NCI-H510A (cell line): ENCODE measurements around the gene PTPRT.
"Not testable (repeated sequence)": the region's sequence is repeated elsewhere in the genome, so short reads cannot be mapped to it uniquely, and the experiment has no call there.

ENCODE experiments used
- DNase-seq: peaks from one replicate; lab custom pipeline; 2025; lab: John Stamatoyannopoulos, UW

PTPRT gene

GRCh38 chr20:43187476-43188233 is 2.1 kb downstream of the PTPRT start:
- no peak for DNase-seq

DNA sequence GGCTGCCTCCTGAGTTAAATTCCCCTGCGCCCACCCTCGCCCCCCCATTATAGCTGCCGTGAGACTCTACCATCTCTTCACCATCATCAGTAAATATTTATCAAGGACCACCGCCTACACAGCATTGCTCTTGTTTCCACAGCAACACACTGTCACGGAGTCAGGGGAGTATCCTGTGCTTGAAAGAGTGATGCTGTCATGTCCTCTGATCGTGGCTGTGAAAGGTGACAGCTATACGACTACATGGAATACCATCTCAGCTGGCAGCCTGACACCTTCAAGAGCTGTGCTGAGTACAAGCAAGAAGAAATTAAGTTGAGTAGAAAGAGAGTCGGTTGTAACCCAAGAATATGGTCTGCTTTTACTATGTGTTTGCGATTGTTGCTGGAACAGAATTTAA is 3.4 kb downstream of the PTPRT start:
- DNase-seq, result no peak

DNA sequence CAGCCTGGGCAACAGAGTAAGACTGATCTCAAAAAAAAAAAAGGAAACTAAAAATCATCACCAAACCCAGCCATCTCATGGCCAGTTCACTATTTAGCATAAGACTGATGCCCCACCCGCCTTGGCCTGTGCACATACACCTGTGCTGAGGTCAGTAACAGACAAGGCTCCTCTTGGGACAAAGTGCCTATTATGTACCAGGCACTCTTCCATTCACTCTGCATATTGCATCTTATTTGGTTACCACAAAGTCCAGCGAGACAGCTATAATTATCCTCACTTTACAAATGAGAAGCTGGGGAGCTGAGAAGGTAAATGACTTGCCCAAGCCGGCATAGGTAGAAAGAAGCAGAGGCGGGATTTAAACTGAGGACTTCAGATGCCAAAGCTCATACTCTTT is 3.8 kb downstream of the PTPRT start:
- DNase-seq, result no peak

- DNase-seq, result no peak
Observed at GRCh38 chr20:43183536-43184070, 6.1 kb downstream of the PTPRT start.

GRCh38 chr20:43178080-43178479 is 11.6 kb downstream of the PTPRT start:
- no peak for DNase-seq

DNA sequence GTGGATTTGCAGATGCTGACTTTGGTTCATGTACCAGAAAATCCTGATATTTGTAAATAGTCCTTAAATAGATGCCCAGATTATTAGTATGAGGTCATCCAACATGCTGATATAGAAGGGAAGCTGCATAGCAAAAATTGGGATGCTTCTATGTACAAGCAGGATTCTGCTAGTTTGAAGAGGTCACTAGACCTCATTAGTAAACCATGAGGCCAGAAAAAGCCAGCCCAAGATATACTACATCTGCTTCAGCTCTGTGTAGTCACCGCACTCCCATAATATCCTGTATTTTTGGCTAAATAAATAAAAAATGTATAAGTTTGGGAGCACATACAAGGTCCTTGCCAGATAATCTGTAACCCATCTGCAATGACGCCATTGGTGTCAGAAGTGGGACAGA is 13.0 kb downstream of the PTPRT start:
- DNase-seq, result no peak

- no peak for DNase-seq
Observed at GRCh38 chr20:43171930-43172329, 17.8 kb downstream of the PTPRT start.

GRCh38 chr20:43170771-43171170 is 18.9 kb downstream of the PTPRT start:
- DNase-seq, result no peak

GRCh38 chr20:43167615-43168014 is 22.1 kb downstream of the PTPRT start:
- DNase-seq, result no peak

GRCh38 chr20:43167021-43167420 is 22.7 kb downstream of the PTPRT start:
- no peak for DNase-seq

GRCh38 chr20:43165611-43166010 is 24.1 kb downstream of the PTPRT start:
- DNase-seq, result no peak

- not testable (repeated sequence) for DNase-seq
Observed at GRCh38 chr20:43164736-43165135, 25.0 kb downstream of the PTPRT start.

DNA sequence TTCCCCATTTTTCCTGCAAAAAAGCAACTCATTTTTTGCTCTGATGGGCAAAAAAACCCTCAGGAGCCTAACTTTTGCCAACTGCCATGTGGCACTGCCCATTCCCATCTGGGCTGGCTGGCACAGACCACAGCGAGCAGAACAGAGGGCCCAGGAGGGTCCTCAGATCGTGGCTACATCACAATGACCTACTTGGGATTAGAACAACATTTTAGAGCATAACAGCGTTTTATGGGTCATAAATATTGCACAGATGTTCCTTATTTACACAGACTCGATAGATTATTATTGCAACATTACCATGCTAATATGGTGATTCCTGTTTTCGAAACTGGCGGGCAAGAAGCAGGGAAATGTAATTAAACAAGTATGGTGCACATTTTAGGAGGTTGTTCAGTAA is 28.0 kb downstream of the PTPRT start:
- DNase-seq, result no peak

- DNase-seq, result no peak
Observed at GRCh38 chr20:43160941-43161340, 28.8 kb downstream of the PTPRT start.

GRCh38 chr20:43159994-43160393 is 29.7 kb downstream of the PTPRT start:
- DNase-seq, result no peak

DNA sequence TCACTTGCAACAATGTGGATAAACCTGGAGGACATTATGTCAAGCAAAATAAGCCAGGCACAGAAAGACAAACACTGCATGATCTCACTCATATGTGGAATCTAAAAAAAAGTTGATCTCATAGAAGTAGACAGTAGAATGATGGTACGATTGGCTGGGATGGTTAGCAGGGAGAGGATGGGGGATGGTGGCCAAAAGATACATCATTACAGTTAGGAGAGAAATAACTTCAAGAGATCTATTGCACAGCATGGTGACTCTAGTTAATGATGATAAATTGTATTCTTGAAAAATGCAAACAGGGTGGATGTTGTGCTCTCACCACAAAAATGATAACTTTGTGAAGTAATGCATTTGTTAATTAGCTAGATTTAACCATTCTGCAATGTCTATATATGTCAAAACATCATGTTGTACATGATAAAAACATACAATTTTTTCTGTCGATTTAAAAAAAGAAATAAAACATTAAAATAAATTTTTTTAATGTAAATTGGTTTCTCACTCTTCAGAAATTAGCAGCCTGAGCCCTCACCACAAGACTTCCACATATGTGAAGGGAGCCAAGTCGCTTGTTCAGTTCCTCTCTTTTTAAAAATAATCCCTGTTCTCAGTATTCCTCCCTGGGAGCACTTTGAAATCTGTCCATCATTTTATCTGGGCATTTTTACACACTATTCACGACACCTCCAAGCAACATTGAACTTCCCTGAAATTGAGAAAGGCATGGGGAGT is 34.2 kb downstream of the PTPRT start:
- no peak for DNase-seq

DNA sequence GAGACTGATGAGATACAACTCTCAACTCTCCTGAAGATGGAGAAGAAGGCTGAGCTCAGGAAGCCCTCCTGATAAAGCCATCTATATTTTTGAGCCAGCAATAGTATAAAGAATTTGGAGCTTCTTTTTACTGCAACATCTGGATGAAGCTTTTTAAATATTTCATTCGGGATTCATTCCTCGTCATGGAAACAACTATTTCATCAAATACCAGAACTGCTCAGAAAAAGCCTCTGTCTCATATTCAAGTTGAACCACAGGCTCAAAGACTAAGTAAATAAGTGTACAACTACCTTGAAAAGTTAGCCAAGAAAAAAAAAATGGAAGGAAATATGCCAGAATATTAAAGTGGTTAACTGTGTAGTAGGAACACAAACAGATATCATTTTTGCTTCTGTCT is 37.8 kb downstream of the PTPRT start:
- no peak for DNase-seq

- no peak for DNase-seq
Observed at GRCh38 chr20:43151256-43151655, 38.5 kb downstream of the PTPRT start.

- no peak for DNase-seq
Observed at GRCh38 chr20:43140726-43141125, 49.0 kb downstream of the PTPRT start.

DNA sequence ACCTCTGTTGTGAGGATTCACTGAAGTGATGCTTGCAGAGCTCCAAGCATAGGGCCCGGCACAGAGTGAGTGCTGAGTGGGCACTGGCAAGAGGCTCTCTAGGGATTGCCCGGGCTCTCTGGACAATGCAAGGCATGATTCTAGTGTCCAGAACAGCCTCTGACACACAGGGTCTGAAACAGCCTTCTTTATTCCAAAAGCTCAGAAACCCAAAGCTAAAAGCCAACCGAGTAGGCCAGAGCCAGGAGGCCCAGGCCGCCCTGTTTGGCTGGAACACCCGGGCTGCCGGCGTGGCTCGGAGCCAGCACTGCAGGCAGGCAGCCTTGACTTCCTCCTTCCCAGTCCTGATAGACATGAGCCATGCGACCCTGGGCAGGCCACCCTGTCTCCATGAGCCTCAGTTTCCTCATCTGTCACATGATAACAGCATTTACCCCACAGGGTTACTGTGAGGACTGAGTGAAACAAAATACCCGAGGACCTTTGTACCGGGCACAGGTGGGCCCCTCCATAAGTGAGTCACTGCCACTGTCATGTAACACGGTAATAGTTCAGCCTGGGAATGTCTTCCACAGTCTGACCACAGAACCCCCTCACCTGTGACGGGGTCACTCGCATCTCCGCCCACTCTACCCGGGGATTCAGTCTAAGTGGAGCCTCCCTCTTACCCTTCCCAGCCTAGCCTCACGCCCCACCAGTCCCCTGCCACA is 51.5 kb downstream of the PTPRT start:
- DNase-seq, result no peak

DNA sequence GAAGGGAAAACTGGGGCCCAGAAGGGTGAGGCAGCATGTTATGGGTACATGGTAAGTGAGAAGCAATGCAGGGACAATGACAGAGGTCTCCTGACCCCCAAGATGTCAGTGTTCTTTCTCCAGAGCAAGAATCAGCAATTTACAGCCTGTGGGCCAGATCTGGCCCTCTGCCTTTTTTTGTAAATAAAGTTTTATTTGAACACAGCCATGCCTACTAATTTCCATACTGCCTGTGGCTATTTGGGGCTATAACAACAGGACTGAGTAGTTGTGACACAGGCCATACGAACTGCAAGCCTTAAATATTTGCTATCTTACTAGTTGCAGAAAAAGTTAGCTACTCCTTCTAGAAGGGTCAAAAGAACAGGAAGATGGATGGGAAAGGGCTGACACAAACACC is 52.5 kb downstream of the PTPRT start:
- DNase-seq, result no peak

GRCh38 chr20:43124241-43124640 is 65.5 kb downstream of the PTPRT start:
- DNase-seq, result no peak

DNA sequence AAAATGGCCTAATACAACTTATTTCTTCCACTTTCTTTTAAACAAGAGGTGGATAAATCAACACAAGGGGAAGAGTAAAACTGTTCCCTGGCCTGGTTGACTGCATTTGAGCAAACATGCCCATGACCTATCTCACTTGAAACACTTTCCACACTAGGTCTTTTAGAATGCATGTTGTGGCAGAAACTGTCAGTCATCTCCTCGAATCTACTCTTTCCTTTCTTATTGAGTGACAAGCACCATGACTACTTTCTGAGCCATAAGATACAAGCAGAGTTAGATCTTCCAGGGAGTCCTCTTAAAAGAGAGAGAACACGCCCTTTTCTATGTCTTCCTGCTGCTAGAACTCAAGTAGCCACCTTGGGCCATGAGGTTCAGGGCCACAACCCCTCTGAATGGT is 66.5 kb downstream of the PTPRT start:
- no peak for DNase-seq
